Heart left ventricle (tissue), 13 donors: ENCODE measurements around the gene RALB.

Source experiments
- POLR2A ChIP-seq, 2 donors: fragments of 450-650 bp; IDR thresholded peaks; one replicate each; pipeline ENCODE4 v1.6.1; 2017; ENCODE audit warnings: antibody characterized with exemption in 2 of 2, mild to moderate bottlenecking in 2 of 2, moderate library complexity in 2 of 2
- TF ChIP-seq, protein P1 (sequence below), 12 donors: fragments of 200-600 bp; sonication (generic) in 4 of 12; IDR thresholded peaks; one replicate each; pipeline versions ENCODE4 v1.5.0 to v1.8.0; 2018 to 2022; ENCODE audit warnings: antibody characterized with exemption in 12 of 12, mild to moderate bottlenecking in 5 of 12
- donor health status: ischemic (EF 13 %, LVEDD 7.1; RV severe dilation, severe dysfunction).
- donor health status: DM: no; HTN: yes; CAD: no.
- donor health status: DM: no; HTN: no; CAD: no.
- donor health status: ischemic (EF 25% LVEDD 6.9; RV normal size, moderate dysfunction).
- donor health status: ischemic (EF 25% LVEDD 5.7; RV mildly dilated, moderate dysfunction).
- donor health status: ischemic (EF 35%, LVEDD 5.7; RV mildly dilated, moderate dysfunction).
- donor health status: nonischemic (EF 11% LVEDD 7.7; RV severe dilation, severe dysfunction).
- donor health status: DM: yes; HTN: yes; CAD: no.
- donor health status: PGD.
- donor health status: ischemic (EF 29% LVEDD 5.4; RV normal size, mild dysfunction).
- donor health status: nonischemic (EF 23%, LVEDD 6.1; RV moderate dilation, normal function).

DNA sequence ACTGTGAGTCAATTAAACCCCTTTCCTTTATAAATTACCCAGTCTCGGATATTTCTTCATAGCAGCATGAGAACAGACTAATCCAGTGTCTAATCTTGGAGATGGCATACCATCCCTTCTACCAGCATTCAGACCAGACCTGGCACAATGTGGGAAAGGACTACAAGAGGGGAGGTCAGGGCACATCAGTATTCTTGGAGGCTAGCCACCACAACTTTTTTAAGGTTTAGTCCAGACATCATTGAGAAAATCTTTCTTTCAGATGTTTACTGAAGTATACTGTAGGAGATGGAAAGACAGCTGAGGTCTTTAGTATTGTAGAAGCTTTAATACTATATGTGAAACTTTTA is 4.0 kb downstream of the RALB start:
- TF ChIP-seq, protein P1, sequence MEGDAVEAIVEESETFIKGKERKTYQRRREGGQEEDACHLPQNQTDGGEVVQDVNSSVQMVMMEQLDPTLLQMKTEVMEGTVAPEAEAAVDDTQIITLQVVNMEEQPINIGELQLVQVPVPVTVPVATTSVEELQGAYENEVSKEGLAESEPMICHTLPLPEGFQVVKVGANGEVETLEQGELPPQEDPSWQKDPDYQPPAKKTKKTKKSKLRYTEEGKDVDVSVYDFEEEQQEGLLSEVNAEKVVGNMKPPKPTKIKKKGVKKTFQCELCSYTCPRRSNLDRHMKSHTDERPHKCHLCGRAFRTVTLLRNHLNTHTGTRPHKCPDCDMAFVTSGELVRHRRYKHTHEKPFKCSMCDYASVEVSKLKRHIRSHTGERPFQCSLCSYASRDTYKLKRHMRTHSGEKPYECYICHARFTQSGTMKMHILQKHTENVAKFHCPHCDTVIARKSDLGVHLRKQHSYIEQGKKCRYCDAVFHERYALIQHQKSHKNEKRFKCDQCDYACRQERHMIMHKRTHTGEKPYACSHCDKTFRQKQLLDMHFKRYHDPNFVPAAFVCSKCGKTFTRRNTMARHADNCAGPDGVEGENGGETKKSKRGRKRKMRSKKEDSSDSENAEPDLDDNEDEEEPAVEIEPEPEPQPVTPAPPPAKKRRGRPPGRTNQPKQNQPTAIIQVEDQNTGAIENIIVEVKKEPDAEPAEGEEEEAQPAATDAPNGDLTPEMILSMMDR (IDR thresholded peaks at IDR 0.05), result no peak
- TF ChIP-seq POLR2A (IDR thresholded peaks at IDR 0.05), result no peak
